ENCODE results near the gene AP4M1. TPM values are rescaled to one million over a fixed set of nuclear protein-coding genes. Genes with fewer than 3 reads are reported as not detected.

Gene AP4M1
- polyA plus RNA-seq, 1 donor from 2014 or later = 100 TPM

DNA sequence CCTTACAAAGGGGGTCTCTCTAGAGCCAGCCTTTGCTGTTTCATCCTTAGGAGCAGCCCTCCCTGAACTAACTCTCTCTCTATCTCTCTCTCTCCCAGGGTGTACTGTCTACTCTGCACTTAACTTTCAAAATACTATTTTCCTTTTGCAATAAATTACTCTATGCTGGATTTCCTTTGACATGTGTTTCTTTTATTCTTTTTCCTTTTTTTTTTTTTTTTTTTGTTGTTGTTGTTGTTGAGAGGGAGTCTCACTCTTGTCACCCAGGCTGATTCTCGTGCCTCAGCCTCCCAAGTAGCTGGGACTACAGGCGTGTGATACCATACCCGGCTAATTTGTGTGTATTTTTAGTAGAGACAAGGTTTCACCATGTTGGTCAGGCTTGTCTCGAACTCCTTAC is 18.5 kb upstream of the AP4M1 start:
- Histone ChIP-seq H3K4me2 (ENCODE audit: low read length) (no peak overlapping the region), H3K27me3 (ENCODE audit: insufficient read depth, low read depth, low read length) (no peaks in the 10 kb centered on the region), H4K20me1 (ENCODE audit: insufficient read depth) (no peaks in the 10 kb centered on the region), H3K9me2 (ENCODE audit: insufficient read depth, low read length) (no peaks in the 10 kb centered on the region), H3K36me3 (ENCODE audit: insufficient read depth, low read length) (no peaks in the 10 kb centered on the region), H3K4me3 (ENCODE audit: low read length) (peak overlapping the region; percentile 91), H2AFZ (ENCODE audit: low read depth, low read length) (no peak overlapping the region), H3K27ac (ENCODE audit: low read length) (no peak overlapping the region), H3K79me2 (replicated peaks; ENCODE audit: insufficient read depth, low read length) (peaks cover 34% of the 10 kb centered on the region), H3F3A (ENCODE audit: insufficient read depth, low read length, poor library complexity, severe bottlenecking) (no peaks in the 10 kb centered on the region), H3K9me3 (ENCODE audit: low read length) (no peaks in the 10 kb centered on the region), H3K9ac (ENCODE audit: low read length) (no peak overlapping the region)
- TF ChIP-seq EZH2 (IDR thresholded peaks at IDR 0.05; ENCODE audit: borderline replicate concordance, insufficient read depth, low read length, poor library complexity, severe bottlenecking) (no peak), POLR2AphosphoS5 (IDR thresholded peaks at IDR 0.05) (no peak), MXI1 (conservative IDR thresholded peaks at IDR 0.05; ENCODE audit: poor library complexity, severe bottlenecking) (no peak), RAD21 (conservative IDR thresholded peaks at IDR 0.05) (no peak), TAF1 (IDR thresholded peaks at IDR 0.05; ENCODE audit: low read depth) (no peak), EP300 (conservative IDR thresholded peaks at IDR 0.05; ENCODE audit: poor library complexity, severe bottlenecking) (no peak), SMC3 (conservative IDR thresholded peaks at IDR 0.05; ENCODE audit: poor library complexity) (no peak)
- TF ChIP-seq, protein P1, sequence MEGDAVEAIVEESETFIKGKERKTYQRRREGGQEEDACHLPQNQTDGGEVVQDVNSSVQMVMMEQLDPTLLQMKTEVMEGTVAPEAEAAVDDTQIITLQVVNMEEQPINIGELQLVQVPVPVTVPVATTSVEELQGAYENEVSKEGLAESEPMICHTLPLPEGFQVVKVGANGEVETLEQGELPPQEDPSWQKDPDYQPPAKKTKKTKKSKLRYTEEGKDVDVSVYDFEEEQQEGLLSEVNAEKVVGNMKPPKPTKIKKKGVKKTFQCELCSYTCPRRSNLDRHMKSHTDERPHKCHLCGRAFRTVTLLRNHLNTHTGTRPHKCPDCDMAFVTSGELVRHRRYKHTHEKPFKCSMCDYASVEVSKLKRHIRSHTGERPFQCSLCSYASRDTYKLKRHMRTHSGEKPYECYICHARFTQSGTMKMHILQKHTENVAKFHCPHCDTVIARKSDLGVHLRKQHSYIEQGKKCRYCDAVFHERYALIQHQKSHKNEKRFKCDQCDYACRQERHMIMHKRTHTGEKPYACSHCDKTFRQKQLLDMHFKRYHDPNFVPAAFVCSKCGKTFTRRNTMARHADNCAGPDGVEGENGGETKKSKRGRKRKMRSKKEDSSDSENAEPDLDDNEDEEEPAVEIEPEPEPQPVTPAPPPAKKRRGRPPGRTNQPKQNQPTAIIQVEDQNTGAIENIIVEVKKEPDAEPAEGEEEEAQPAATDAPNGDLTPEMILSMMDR (IDR thresholded peaks at IDR 0.05; ENCODE audit: poor library complexity, severe bottlenecking) = no peak
- TF ChIP-seq, protein P2, sequence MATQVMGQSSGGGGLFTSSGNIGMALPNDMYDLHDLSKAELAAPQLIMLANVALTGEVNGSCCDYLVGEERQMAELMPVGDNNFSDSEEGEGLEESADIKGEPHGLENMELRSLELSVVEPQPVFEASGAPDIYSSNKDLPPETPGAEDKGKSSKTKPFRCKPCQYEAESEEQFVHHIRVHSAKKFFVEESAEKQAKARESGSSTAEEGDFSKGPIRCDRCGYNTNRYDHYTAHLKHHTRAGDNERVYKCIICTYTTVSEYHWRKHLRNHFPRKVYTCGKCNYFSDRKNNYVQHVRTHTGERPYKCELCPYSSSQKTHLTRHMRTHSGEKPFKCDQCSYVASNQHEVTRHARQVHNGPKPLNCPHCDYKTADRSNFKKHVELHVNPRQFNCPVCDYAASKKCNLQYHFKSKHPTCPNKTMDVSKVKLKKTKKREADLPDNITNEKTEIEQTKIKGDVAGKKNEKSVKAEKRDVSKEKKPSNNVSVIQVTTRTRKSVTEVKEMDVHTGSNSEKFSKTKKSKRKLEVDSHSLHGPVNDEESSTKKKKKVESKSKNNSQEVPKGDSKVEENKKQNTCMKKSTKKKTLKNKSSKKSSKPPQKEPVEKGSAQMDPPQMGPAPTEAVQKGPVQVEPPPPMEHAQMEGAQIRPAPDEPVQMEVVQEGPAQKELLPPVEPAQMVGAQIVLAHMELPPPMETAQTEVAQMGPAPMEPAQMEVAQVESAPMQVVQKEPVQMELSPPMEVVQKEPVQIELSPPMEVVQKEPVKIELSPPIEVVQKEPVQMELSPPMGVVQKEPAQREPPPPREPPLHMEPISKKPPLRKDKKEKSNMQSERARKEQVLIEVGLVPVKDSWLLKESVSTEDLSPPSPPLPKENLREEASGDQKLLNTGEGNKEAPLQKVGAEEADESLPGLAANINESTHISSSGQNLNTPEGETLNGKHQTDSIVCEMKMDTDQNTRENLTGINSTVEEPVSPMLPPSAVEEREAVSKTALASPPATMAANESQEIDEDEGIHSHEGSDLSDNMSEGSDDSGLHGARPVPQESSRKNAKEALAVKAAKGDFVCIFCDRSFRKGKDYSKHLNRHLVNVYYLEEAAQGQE (IDR thresholded peaks at IDR 0.05; ENCODE audit: borderline replicate concordance) = no peak

DNA sequence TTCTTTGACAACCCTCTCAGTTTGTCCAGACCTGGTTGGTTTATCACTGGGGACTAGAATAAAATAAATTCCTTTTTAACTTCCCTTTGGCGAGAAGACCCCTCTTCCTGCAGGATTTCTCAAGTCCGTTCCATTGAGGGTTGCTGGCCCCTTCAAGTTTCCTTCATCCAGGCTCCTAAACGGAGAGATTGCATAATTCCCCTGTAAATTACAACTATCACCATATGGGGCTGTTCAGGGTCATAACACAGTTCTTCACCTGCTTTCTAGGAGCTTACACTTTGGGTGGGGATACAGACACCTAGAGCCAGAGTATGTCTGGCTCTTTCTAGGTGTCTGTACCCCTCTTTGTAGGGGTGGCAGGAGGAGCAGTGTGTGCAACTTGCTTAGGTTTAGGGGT is 15.9 kb upstream of the AP4M1 start:
- no peak overlapping the region for H3K27ac ChIP-seq (ENCODE audit: low read length)
- H3K27me3 ChIP-seq (ENCODE audit: insufficient read depth, low read depth, low read length) = no peaks in the 10 kb centered on the region
- TF ChIP-seq POLR2AphosphoS5 (IDR thresholded peaks at IDR 0.05) = no peak
- TF ChIP-seq, protein P1 (IDR thresholded peaks at IDR 0.05; ENCODE audit: poor library complexity, severe bottlenecking) = no peak
- TF ChIP-seq, protein P2 (IDR thresholded peaks at IDR 0.05; ENCODE audit: borderline replicate concordance) = no peak
- TF ChIP-seq MXI1 (conservative IDR thresholded peaks at IDR 0.05; ENCODE audit: poor library complexity, severe bottlenecking) = no peak
- no peak for TF ChIP-seq EZH2 (IDR thresholded peaks at IDR 0.05; ENCODE audit: borderline replicate concordance, insufficient read depth, low read length, poor library complexity, severe bottlenecking)
- TF ChIP-seq SMC3 (conservative IDR thresholded peaks at IDR 0.05; ENCODE audit: poor library complexity) = no peak
- no peak for TF ChIP-seq TAF1 (IDR thresholded peaks at IDR 0.05; ENCODE audit: low read depth)
- no peak for TF ChIP-seq EP300 (conservative IDR thresholded peaks at IDR 0.05; ENCODE audit: poor library complexity, severe bottlenecking)
- no peak for TF ChIP-seq RAD21 (conservative IDR thresholded peaks at IDR 0.05)
- no peaks in the 10 kb centered on the region for H3K36me3 ChIP-seq (ENCODE audit: insufficient read depth, low read length)
- H2AFZ ChIP-seq (ENCODE audit: low read depth, low read length) = no peak overlapping the region
- no peak overlapping the region for H3K4me2 ChIP-seq (ENCODE audit: low read length)
- H3K4me3 ChIP-seq (ENCODE audit: low read length) = no peak overlapping the region
- peaks cover 13% of the 10 kb centered on the region for H3K79me2 ChIP-seq (replicated peaks; ENCODE audit: insufficient read depth, low read length)
- H3K9me3 ChIP-seq (ENCODE audit: low read length) = no peaks in the 10 kb centered on the region
- no peaks in the 10 kb centered on the region for H4K20me1 ChIP-seq (ENCODE audit: insufficient read depth)
- no peak overlapping the region for H3K9ac ChIP-seq (ENCODE audit: low read length)
- no peaks in the 10 kb centered on the region for H3F3A ChIP-seq (ENCODE audit: insufficient read depth, low read length, poor library complexity, severe bottlenecking)
- no peaks in the 10 kb centered on the region for H3K9me2 ChIP-seq (ENCODE audit: insufficient read depth, low read length)
